Smooth muscle cell of the brain vasculature (primary cell): ENCODE results near the gene YTHDC2.
"Not testable (repeated sequence)": the region's sequence is repeated elsewhere in the genome, so short reads cannot be mapped to it uniquely, and the experiment has no call there.

ENCODE experiments used
- DNase-seq: peaks from one replicate; pipeline ENCODE4 v3.0.0-alpha.2; 2012; ENCODE audit warnings: low read depth, low spot score

The YTHDC2 gene

DNA sequence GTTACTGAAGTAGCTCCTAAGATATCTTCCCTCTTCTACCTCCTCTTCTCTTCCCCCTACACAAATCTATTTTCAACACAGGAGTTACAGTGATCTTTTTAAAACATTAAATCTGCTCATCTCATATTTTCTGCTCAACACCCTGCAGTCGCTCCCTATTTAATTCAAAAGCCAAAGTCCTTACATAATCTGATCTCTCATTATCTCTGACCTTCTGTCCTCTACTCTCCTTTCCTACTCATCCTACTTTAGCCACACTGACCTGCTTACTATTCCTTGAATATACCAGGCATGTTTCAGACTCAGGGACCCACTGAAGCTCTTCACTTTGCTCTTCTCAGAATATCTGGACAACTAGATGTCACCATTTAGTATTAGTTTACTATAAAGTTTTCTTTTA is 87.9 kb downstream of the YTHDC2 start:
- DNase-seq: no peak

GRCh38 chr5:113603246-113603645 is 89.8 kb downstream of the YTHDC2 start:
- not testable (repeated sequence) for DNase-seq

GRCh38 chr5:113606298-113607134 is 93.0 kb downstream of the YTHDC2 start:
- DNase-seq: peak; percentile 17

DNA sequence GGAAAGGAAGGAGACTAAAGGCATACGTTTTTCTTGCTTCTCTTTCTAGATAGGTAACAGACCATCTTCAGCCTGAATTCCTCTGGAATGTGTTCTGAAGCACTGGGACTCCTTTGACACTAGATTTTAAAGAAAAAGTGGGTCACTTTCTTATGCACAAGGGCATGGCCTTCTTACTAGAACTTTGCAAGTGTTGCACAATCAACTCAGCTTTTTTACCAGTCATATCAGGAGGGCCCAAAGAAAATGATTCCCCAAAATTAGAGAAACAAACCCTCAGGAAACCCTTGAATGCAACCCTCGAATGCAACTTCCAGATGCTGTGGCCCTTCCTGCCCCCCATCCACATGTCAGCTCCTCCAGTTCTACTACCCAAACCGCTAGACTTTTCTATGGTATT is 93.9 kb downstream of the YTHDC2 start:
- DNase-seq: no peak

- no peak for DNase-seq
These were observed 94.7 kb downstream of the YTHDC2 start for GRCh38 chr5:113608113-113608596.

- DNase-seq: no peak
These were observed 98.6 kb downstream of the YTHDC2 start for GRCh38 chr5:113612060-113612496.

- no peak for DNase-seq
These were observed 100.7 kb downstream of the YTHDC2 start for GRCh38 chr5:113614191-113614590.

DNA sequence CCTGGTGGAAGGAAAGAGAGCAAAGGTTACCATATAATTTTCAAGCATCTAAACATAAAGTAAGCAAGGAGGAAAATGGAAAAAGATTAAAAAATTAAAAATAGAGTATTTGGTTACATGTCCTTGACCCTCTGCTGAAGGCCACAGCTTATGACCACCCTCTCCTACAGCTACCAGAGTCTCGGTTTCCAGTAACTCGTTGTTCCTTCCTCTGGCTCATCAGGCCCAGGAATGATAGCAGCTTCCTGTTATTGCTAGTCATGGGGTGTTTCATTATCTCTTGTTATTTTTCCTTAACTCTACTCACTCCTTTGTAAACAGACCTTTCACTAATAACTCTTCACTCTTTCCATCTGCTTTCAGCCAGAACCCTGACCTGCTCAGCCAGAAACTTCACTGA is 102.2 kb downstream of the YTHDC2 start:
- DNase-seq: no peak

- DNase-seq: no peak
These were observed 103.8 kb downstream of the YTHDC2 start for GRCh38 chr5:113617191-113617796.

DNA sequence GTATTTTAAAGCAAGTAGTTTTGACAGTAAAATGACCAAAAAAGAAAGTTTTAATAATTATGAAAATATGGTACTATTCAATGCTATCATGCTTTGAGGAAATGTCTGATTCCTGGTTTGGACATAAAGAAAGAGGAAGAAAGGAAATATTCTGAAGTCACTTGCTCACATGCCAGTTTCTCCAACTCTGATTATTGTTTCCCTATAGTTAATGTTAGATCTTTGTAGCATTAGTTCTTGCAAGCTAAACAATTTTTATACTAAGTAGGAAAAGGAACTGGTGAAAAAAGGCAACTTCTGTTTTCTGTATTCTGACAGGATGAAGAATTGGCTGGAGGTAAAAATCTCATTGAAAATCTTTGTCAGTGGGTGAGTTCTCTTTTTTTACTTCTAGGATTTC is 119.5 kb downstream of the YTHDC2 start:
- no peak for DNase-seq

GRCh38 chr5:113634957-113635356 is 121.5 kb downstream of the YTHDC2 start:
- DNase-seq: no peak

GRCh38 chr5:113641715-113642114 is 128.2 kb downstream of the YTHDC2 start:
- DNase-seq: no peak
